ENCODE measurements around the gene TRIP10.

DNA sequence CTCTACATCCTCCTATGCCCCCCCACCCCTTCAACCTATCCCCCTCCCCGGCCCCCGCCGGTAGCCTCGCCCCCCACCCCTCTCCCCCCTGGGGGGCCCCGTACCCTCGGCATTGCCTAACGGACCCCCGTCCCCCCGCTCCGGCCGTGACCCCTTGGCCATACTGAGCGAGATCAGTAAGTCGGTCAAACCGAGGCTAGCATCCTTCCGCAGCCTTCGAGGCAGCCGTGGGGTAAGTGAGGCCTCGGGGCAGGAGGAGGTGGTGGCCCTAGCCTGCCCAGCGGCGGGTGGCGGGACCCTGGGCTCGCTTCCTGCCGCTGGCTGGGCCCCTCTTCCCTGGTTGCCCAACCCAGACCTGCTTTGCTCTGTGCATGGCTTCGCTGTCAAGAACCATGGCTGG lies 6.5 kb downstream of the TRIP10 start:
- TF ChIP-seq, protein P1, sequence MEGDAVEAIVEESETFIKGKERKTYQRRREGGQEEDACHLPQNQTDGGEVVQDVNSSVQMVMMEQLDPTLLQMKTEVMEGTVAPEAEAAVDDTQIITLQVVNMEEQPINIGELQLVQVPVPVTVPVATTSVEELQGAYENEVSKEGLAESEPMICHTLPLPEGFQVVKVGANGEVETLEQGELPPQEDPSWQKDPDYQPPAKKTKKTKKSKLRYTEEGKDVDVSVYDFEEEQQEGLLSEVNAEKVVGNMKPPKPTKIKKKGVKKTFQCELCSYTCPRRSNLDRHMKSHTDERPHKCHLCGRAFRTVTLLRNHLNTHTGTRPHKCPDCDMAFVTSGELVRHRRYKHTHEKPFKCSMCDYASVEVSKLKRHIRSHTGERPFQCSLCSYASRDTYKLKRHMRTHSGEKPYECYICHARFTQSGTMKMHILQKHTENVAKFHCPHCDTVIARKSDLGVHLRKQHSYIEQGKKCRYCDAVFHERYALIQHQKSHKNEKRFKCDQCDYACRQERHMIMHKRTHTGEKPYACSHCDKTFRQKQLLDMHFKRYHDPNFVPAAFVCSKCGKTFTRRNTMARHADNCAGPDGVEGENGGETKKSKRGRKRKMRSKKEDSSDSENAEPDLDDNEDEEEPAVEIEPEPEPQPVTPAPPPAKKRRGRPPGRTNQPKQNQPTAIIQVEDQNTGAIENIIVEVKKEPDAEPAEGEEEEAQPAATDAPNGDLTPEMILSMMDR (conservative IDR thresholded peaks at IDR 0.05 in 1 of 2, IDR thresholded peaks at IDR 0.05 in 1 of 2; ENCODE audit: low read depth in 1 of 2, low read length in 2 of 2), result no peak
- no peak for TF ChIP-seq EZH2 (IDR thresholded peaks at IDR 0.05; ENCODE audit: low read length, missing control alignments)

Data from fibroblast of lung (primary cell).